ENCODE results near the gene LRRC41. TPM values are rescaled to one million over a fixed set of nuclear protein-coding genes. Genes with fewer than 3 reads are reported as not detected.

LRRC41 gene
- total RNA-seq, 2 experiments from 2014 or later = 36.8 to 48.8 TPM

Other genes starting within 250 kb of the LRRC41 start
- gene PIK3R3, start 171.0 kb downstream of the LRRC41 start, total RNA-seq (2014; rRNA removed; shearing (Covaris generic)) = 12.7 and 16.2 TPM in 2 replicates
- 25.8 and 27.0 TPM in 2 replicates for gene PIK3R3, start 171.0 kb downstream of the LRRC41 start, total RNA-seq (2022)
- not detected in 2 replicates for gene TSPAN1, start 128.5 kb downstream of the LRRC41 start, total RNA-seq (2014; rRNA removed; shearing (Covaris generic))
- gene TSPAN1, start 128.5 kb downstream of the LRRC41 start, total RNA-seq (2022) = not detected in 2 replicates
- gene P3R3URF, start 127.1 kb downstream of the LRRC41 start, total RNA-seq (2014; rRNA removed; shearing (Covaris generic)) = not detected in 2 replicates
- gene P3R3URF, start 127.1 kb downstream of the LRRC41 start, total RNA-seq (2022) = not detected in 2 replicates
- 26.8 and 37.3 TPM in 2 replicates for gene POMGNT1, start 105.2 kb downstream of the LRRC41 start, total RNA-seq (2014; rRNA removed; shearing (Covaris generic))
- gene POMGNT1, start 105.2 kb downstream of the LRRC41 start, total RNA-seq (2022) = 30.8 and 33.7 TPM in 2 replicates
- 0.25 and 0.51 TPM in 2 replicates for gene LURAP1, start 100.3 kb downstream of the LRRC41 start, total RNA-seq (2014; rRNA removed; shearing (Covaris generic))
- gene LURAP1, start 100.3 kb downstream of the LRRC41 start, total RNA-seq (2022) = 0.17 and 0.20 TPM in 2 replicates
- gene RAD54L, start 55.9 kb downstream of the LRRC41 start, total RNA-seq (2014; rRNA removed; shearing (Covaris generic)) = 53.3 and 62.6 TPM in 2 replicates
- 78.5 and 84.6 TPM in 2 replicates for gene RAD54L, start 55.9 kb downstream of the LRRC41 start, total RNA-seq (2022)
- gene UQCRH, start 82 bp upstream of the LRRC41 start, total RNA-seq (2014; rRNA removed; shearing (Covaris generic)) = 693 and 1,106 TPM in 2 replicates
- 450 and 489 TPM in 2 replicates for gene UQCRH, start 82 bp upstream of the LRRC41 start, total RNA-seq (2022)
- gene NSUN4, start 37.2 kb upstream of the LRRC41 start, total RNA-seq (2014; rRNA removed; shearing (Covaris generic)) = 13.2 and 26.6 TPM in 2 replicates
- gene NSUN4, start 37.2 kb upstream of the LRRC41 start, total RNA-seq (2022) = 29.8 and 33.5 TPM in 2 replicates
- 20.1 and 25.4 TPM in 2 replicates for gene FAAH, start 90.7 kb upstream of the LRRC41 start, total RNA-seq (2014; rRNA removed; shearing (Covaris generic))
- 21.9 and 24.8 TPM in 2 replicates for gene FAAH, start 90.7 kb upstream of the LRRC41 start, total RNA-seq (2022)
- not detected in 2 replicates for gene DMBX1, start 186.2 kb upstream of the LRRC41 start, total RNA-seq (2014; rRNA removed; shearing (Covaris generic))
- not detected in 2 replicates for gene DMBX1, start 186.2 kb upstream of the LRRC41 start, total RNA-seq (2022)
- gene KNCN, start 248.0 kb upstream of the LRRC41 start, total RNA-seq (2014; rRNA removed; shearing (Covaris generic)) = not detected in 2 replicates
- gene KNCN, start 248.0 kb upstream of the LRRC41 start, total RNA-seq (2022) = not detected in 2 replicates

Data from OCI-LY7 (cell line).